ENCODE measurements around the gene CHGA. TPM values are rescaled to one million over a fixed set of nuclear protein-coding genes. Genes with fewer than 3 reads are reported as not detected.
A peak's percentile ranks its signal among the peaks of the same experiment; 100 is the strongest.

CHGA gene
- total RNA-seq, 1 experiment from 2014 or later: 8.5 TPM

GRCh38 chr14:92954933-92955332 is 32.0 kb downstream of the CHGA start:
- peak overlapping the region; percentile 63 for H3K27ac Mint-ChIP-seq
- H3K9me3 Mint-ChIP-seq: no peaks in the 10 kb centered on the region
- H3K36me3 Mint-ChIP-seq: peaks cover 22% of the 10 kb centered on the region
- H3K4me3 Mint-ChIP-seq: no peak overlapping the region
- H3K4me1 Mint-ChIP-seq: peaks cover 11% of the 10 kb centered on the region
- no peak for ATAC-seq
- no peaks in the 10 kb centered on the region for H3K27me3 Mint-ChIP-seq (ENCODE audit: low read depth)
- no peak for DNase-seq (ENCODE audit: low spot score)
- TF ChIP-seq KAT7 (CRISPR knock-in tag; IDR thresholded peaks at IDR 0.05; ENCODE audit: borderline replicate concordance) (no peak), NR3C1 (CRISPR knock-in tag; conservative IDR thresholded peaks at IDR 0.05; ENCODE audit: low read depth) (no peak), SMAD4 (CRISPR knock-in tag; IDR thresholded peaks at IDR 0.05) (no peak), NFATC4 (CRISPR knock-in tag; IDR thresholded peaks at IDR 0.05) (no peak)
- POLR2A ChIA-PET: no interaction called here
- CTCF ChIA-PET: interaction anchor here (1.1 to 2.4 kb wide), 6 partner anchors 14 to 184 kb away, joined by 5 to 10 read pairs (median 7); no protein-coding TSS in a partner anchor

- H3K27me3 Mint-ChIP-seq (ENCODE audit: low read depth): no peaks in the 10 kb centered on the region
- H3K4me3 Mint-ChIP-seq: no peak overlapping the region
- no peak for TF ChIP-seq FOXP4 (CRISPR knock-in tag; IDR thresholded peaks at IDR 0.05)
- no peak for TF ChIP-seq USF1 (CRISPR knock-in tag; IDR thresholded peaks at IDR 0.05)
- TF ChIP-seq SP1 (CRISPR knock-in tag; conservative IDR thresholded peaks at IDR 0.05): no peak
- TF ChIP-seq CDX4 (CRISPR knock-in tag; IDR thresholded peaks at IDR 0.05; ENCODE audit: borderline replicate concordance): no peak
- no peak for TF ChIP-seq ZNF512 (CRISPR knock-in tag; IDR thresholded peaks at IDR 0.05; ENCODE audit: borderline replicate concordance)
- TF ChIP-seq MXD4 (CRISPR knock-in tag; IDR thresholded peaks at IDR 0.05; ENCODE audit: borderline replicate concordance): no peak
- no peak for TF ChIP-seq IRF2 (CRISPR knock-in tag; IDR thresholded peaks at IDR 0.05; ENCODE audit: borderline replicate concordance, low read depth)
- ChIA-PET POLR2A (no interaction called here), CTCF (interaction anchor here (1.0 to 2.4 kb wide), 7 partner anchors 14 to 184 kb away, joined by 3 to 10 read pairs (median 6); no protein-coding TSS in a partner anchor)
- DNase-seq (ENCODE audit: low spot score) (no peak), ATAC-seq (no peak)
- no peaks in the 10 kb centered on the region for H3K9me3 Mint-ChIP-seq
- H3K27ac Mint-ChIP-seq: peak overlapping the region; percentile 63; the same call in 1 of the 2 replicates
- peaks cover 11% of the 10 kb centered on the region for H3K4me1 Mint-ChIP-seq
- H3K36me3 Mint-ChIP-seq: peaks cover 22% of the 10 kb centered on the region
These were observed 32.4 kb downstream of the CHGA start for GRCh38 chr14:92955381-92955780.

- Mint-ChIP-seq H3K4me1 (peaks cover 11% of the 10 kb centered on the region), H3K9me3 (no peaks in the 10 kb centered on the region), H3K27me3 (ENCODE audit: low read depth) (no peaks in the 10 kb centered on the region), H3K4me3 (no peak overlapping the region), H3K36me3 (peaks cover 20% of the 10 kb centered on the region), H3K27ac (no peak overlapping the region)
- ChIA-PET CTCF (no interaction called here), POLR2A (no interaction called here)
- DNase-seq (ENCODE audit: low spot score) (no peak), ATAC-seq (no peak)
- no peak for TF ChIP-seq ATF3 (CRISPR knock-in tag; conservative IDR thresholded peaks at IDR 0.05)
- TF ChIP-seq AFF4 (CRISPR knock-in tag; IDR thresholded peaks at IDR 0.05; ENCODE audit: borderline replicate concordance): no peak
- TF ChIP-seq E2F5 (CRISPR knock-in tag; IDR thresholded peaks at IDR 0.05): no peak
- TF ChIP-seq MYBL2 (CRISPR knock-in tag; IDR thresholded peaks at IDR 0.05): no peak
- TF ChIP-seq ATF2 (CRISPR knock-in tag; IDR thresholded peaks at IDR 0.05; ENCODE audit: borderline replicate concordance, low read depth): no peak
- no peak for TF ChIP-seq ZNF121 (CRISPR knock-in tag; IDR thresholded peaks at IDR 0.05)
- no peak for TF ChIP-seq ELF4 (CRISPR knock-in tag; IDR thresholded peaks at IDR 0.05; ENCODE audit: low read depth)
- no peak for TF ChIP-seq NR3C1 (CRISPR knock-in tag; conservative IDR thresholded peaks at IDR 0.05; ENCODE audit: low read depth)
These were observed 34.0 kb downstream of the CHGA start for GRCh38 chr14:92956961-92957360.
